Activated effector memory CD4-positive, alpha-beta T cell treated with anti-CD3 and anti-CD28 coated beads, Interleukin-2, amount 50 U/mL, for 16 hours (primary cell): ENCODE measurements around the gene RPP21.

ENCODE experiments used
- DNase-seq: peaks from one replicate; pipeline ENCODE4 v3.0.0-alpha.2; 2020

The RPP21 gene

GRCh38 chr6:30391240-30391639 lies 46.3 kb downstream of the RPP21 start:
- DNase-seq: no peak

GRCh38 chr6:30394139-30394538 lies 49.2 kb downstream of the RPP21 start:
- DNase-seq: no peak
